ENCODE measurements around the gene CR1L.
"Not testable (repeated sequence)": the region's sequence is repeated elsewhere in the genome, so short reads cannot be mapped to it uniquely, and the experiment has no call there.

The CR1L gene

DNA sequence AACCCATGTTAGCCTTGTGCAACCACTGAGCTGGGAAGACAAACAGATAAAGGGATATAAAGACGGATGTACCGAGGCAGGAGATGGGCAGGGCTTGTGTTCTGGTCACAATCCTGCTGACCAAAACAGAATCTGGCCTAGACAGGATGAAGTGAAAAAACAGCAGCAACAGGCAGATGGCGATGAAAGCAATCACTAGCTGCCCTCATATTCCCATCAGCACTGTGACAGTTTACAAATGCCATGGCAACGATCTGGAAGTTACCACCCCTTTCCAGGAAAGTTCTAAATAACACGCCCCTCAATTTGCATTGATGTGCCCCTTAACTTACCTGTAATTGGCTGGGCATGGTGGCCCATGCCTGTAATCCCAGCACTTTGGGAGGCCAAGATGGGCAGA, 66.4 kb downstream of the CR1L start:
- ChIA-PET POLR2A (ENCODE audit: low non-redundant PET) (no interaction called here), CTCF (interaction anchor here (0.6 kb wide), 1 partner anchor 86 kb away, joined by 3 read pairs; no protein-coding TSS in a partner anchor)
- no peak overlapping the region for H3K27ac ChIP-seq
- TF ChIP-seq, protein P1, sequence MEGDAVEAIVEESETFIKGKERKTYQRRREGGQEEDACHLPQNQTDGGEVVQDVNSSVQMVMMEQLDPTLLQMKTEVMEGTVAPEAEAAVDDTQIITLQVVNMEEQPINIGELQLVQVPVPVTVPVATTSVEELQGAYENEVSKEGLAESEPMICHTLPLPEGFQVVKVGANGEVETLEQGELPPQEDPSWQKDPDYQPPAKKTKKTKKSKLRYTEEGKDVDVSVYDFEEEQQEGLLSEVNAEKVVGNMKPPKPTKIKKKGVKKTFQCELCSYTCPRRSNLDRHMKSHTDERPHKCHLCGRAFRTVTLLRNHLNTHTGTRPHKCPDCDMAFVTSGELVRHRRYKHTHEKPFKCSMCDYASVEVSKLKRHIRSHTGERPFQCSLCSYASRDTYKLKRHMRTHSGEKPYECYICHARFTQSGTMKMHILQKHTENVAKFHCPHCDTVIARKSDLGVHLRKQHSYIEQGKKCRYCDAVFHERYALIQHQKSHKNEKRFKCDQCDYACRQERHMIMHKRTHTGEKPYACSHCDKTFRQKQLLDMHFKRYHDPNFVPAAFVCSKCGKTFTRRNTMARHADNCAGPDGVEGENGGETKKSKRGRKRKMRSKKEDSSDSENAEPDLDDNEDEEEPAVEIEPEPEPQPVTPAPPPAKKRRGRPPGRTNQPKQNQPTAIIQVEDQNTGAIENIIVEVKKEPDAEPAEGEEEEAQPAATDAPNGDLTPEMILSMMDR (conservative IDR thresholded peaks at IDR 0.05; ENCODE audit: low read depth): no peak
- DNase-seq (ENCODE audit: low spot score): peak; percentile 23

DNA sequence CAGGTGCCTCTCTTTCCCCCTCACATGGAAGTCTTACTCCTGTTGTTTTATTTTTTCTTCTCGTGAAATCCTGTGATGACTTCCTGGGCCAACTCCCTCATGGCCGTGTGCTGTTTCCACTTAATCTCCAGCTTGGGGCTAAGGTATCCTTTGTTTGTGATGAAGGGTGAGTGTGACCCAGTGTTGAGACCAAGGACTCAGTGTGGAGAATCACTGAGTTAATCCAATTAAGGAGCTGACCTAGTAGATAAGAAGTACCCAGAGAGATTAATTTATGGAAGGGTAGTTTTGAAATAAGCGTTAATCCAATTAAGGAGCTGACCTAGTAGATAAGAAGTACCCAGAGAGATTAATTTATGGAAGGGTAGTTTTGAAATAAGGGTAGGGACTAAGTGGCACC, 67.8 kb downstream of the CR1L start:
- CTCF ChIA-PET; H3K27ac ChIP-seq; POLR2A ChIA-PET (ENCODE audit: low non-redundant PET); DNase-seq (ENCODE audit: low spot score): not testable (repeated sequence)

DNA sequence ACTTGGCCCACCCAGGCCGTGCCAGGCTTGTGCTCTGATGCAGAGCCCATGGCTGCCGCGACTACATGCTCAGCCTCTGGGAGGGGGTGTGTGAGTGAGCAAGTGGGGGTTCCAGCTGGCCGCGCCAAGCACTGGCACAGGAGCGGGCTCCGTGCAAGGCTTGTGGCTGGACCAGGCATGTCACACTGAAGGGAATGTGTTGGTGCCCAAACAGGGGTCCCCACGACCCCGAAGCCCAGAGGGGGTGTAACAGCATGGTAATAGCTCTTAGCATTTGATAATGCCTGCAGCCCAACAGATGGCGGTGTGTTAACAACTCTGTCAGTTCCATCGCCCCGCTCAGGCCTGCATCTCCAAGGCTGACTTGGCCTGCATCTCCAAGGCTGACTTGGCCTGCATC, 68.6 kb downstream of the CR1L start:
- TF ChIP-seq, protein P1 (conservative IDR thresholded peaks at IDR 0.05; ENCODE audit: low read depth): no peak
- no peak for DNase-seq (ENCODE audit: low spot score)
- CTCF ChIA-PET: interaction anchor here (0.6 kb wide), 1 partner anchor 1365 kb away, joined by 3 read pairs; no protein-coding TSS in a partner anchor
- POLR2A ChIA-PET (ENCODE audit: low non-redundant PET): no interaction called here
- no peak overlapping the region for H3K27ac ChIP-seq

DNA sequence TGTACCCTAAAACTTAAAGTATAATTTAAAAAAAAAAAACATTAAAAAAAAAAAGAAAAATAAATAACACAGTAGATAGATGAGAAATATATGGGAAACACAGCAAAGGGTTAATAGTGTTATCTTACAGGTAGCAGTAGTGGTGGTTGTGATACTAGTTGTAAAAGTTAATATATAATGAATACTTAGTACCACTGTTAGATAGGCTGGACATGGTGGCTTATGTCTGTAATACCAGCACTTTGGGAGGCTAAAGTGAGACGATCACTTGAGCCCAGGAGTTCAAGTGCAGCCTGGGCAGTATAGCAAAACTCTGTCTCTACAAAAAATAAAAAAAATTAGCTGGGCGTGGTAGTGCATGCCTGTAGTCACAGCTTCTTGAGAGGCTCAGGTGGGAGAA, 74.3 kb downstream of the CR1L start:
- POLR2A ChIA-PET (ENCODE audit: low non-redundant PET): no interaction called here
- H3K27ac ChIP-seq: no peak overlapping the region
- CTCF ChIA-PET: no interaction called here
- TF ChIP-seq, protein P1 (conservative IDR thresholded peaks at IDR 0.05; ENCODE audit: low read depth): no peak
- DNase-seq (ENCODE audit: low spot score): no peak

DNA sequence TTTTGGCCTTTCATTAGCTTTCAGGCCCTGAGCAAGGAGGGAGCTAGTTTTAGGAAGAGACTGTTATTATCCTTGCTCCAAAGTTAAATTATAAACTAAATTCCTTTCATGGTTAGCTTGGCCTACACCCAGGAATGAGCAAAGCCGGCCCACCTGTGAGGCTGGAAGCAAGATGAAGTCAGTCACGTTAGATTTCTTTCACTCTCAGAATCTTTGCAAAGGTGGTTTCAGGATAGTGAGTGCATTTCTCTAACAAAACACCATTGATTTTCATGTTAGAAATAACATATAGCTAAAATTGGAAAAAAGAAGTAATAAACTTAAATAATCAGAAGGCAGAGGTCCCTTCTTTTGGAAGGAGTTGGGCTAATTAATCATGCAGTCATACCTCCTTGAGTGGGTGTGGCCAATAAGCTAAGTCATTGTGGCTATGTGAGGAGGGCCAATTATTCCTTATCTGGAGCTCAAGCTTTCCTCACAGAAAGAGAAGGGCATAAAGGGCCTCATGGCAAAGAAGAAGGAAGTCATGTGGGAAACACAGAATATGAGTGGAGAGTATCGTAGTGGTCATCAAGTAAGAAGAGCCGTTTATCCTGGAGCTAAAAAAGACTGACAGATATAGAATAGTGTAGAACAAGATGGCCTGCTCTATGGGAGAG, 83.4 kb downstream of the CR1L start:
- POLR2A ChIA-PET (ENCODE audit: low non-redundant PET); H3K27ac ChIP-seq; CTCF ChIA-PET; DNase-seq (ENCODE audit: low spot score): not testable (repeated sequence)

DNA sequence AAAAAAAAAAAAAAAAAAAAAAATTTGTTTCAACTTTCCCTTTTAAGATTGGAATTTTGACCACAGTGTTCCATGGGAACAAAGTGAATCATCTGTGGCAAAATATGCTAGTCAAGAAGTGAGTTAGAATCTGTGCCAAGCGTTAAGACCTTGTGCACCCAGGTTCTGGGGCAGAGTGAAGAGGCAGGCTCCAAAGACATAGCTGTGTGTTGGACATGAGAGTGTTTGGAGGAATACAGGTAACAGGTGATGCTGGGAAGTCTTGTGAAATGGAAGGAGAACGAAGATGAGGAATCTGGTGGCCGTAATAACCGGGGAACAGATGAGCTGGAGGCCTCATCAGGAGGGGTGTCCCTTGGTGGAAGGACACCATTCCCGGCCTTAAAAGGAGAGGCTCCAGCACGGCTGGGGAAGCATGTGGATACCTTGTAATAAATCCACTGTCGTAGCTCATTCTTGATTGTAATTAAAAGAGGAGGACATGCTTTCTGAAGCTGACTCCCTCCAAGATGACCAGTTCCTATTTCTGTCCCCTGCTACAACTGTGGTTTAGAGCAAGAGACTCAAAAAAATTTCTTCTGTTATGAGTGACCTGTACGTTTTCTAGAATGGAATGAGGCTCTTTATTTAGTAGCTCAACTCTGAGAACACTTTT, 92.7 kb downstream of the CR1L start:
- POLR2A ChIA-PET (ENCODE audit: low non-redundant PET); H3K27ac ChIP-seq; DNase-seq (ENCODE audit: low spot score); CTCF ChIA-PET: not testable (repeated sequence)

DNA sequence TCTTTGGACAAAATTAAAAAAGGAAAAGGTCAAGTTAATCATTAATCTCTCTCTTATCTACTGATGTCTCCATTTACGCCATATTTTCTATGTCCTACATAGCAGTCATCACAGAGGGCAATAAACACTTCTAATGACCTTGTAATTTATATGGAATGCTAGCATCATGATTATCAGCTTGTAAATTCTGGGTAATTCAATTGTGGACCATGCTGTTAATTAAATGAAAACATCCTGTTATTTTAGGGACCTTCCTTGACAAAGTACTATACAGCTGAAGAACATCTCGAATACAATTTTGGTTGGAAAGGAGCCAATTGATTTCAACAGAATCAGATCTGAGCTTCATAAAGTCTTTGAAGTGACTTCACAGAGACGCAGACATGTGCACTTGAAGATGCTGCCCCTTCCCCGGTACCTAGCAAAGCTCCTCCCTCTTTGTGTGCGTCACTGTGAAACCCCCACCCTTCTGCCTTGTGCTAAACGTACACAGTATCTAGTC, 93.3 kb downstream of the CR1L start:
- POLR2A ChIA-PET (ENCODE audit: low non-redundant PET); DNase-seq (ENCODE audit: low spot score); CTCF ChIA-PET; H3K27ac ChIP-seq: not testable (repeated sequence)

DNA sequence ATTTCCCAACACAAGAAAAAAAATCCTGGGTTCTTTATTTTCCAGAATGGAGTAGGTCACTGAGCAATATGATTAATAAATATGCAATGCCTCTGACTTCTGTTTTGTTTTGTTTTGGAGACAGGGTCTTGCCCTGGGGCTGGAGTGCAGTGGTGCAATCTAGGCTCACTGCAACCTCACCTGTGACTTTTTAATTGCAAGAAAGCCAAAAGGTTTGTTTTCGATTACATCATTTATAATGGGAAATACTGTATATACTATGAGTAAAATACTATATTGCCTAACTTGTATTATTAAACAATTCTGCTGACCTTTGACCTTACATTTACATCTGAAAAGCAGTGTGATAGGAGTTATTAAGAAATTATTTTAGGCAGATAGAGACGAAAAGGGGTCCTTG, 95.3 kb downstream of the CR1L start:
- POLR2A ChIA-PET (ENCODE audit: low non-redundant PET): no interaction called here
- H3K27ac ChIP-seq: no peak overlapping the region
- TF ChIP-seq, protein P1 (conservative IDR thresholded peaks at IDR 0.05; ENCODE audit: low read depth): no peak
- CTCF ChIA-PET: interaction anchor here (0.6 to 1.3 kb wide), 2 partner anchors 83 to 281 kb away, joined by 4 to 10 read pairs; no protein-coding TSS in a partner anchor
- peak; percentile 11 for DNase-seq (ENCODE audit: low spot score)

All from RWPE1 (cell line).